Stimulated activated CD8-positive, alpha-beta memory T cell treated with anti-CD3 and anti-CD28 coated beads, Interleukin-12 subunit alpha, Interleukin-12 subunit beta, amount 100 ng/mL, for 1 hour (primary cell): ENCODE data around the gene LARP6.
"Not testable (repeated sequence)": the region's sequence is repeated elsewhere in the genome, so short reads cannot be mapped to it uniquely, and the experiment has no call there.

Experiments used
- DNase-seq: peaks from one replicate; pipeline ENCODE4 v3.0.0-alpha.2; 2020; ENCODE audit warnings: low read depth

LARP6 gene

DNA sequence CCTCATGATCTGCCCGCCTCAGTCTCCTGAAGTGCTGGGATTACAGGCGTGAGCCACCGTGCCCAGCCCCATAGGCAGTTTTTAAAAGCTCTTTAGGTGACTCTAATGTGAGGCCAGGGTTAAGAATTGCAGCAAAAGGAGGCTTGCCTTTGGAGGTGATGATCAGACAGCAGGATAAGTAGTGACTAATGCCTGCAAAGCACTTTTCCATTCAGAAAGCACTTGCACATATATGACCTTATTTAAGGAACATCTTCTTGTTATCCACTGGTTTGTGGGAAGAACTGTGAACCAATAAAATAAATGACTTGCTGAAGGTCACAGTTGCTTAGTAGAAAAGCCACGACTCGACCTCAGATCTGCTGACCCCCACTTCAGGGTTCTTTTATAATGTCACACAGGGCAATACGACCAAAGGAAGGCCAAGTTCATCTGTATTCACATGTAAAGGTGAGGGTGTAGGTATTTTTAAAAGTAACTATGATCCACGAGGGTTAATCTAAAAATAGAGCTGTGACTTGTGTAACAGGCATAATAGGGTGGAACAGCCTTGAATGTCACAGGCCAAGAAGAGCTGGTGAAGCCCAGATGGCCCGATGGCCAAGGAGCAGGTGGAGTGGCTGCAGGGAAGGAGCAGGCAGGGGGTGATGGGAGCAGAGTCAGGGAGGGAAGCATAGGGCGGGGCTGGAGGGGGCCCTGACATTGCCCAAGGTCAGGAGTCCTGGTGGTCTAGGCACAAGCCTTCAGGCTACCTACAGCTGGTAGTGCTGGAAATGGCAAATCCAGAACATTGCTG is 24.4 kb downstream of the LARP6 start:
- no peak for DNase-seq

DNA sequence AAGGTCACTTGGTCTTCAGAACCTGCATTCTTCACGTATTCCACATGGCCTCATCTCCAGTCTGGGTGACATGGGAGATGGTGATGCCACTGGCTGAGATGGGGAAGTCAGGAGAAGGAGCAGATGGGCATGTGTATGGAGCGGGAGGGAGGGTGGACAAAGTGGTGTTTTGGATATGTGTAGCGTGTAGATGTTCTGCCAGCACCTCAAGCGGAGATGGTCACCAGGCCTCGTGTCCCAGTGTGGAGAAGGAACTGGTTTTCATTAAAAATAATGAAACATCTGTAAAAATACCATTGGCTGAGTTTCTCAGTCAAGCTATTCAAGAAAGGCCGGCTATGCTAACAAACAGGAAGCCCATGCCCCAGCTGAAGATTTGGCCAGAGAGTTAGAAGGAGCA is 26.2 kb downstream of the LARP6 start:
- DNase-seq = no peak

DNA sequence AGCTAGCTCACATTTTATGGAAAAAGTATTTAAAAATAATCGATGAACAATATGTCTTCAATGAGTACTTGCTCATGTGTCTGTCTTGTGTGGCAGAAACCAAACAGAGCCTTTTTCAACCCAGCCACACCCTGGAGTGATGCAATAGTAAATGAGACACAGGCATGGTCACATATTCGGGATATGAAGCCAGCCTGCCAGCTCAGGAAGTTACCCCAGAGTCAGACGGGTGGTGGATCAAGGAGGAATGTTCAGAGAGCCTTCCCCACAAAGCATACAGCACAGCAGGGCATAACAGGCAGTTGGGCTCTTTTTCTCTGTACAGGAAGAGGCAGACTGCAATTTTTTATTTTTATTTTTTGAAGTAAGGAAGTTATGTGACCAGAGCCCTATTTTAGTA is 27.3 kb downstream of the LARP6 start:
- no peak for DNase-seq

DNA sequence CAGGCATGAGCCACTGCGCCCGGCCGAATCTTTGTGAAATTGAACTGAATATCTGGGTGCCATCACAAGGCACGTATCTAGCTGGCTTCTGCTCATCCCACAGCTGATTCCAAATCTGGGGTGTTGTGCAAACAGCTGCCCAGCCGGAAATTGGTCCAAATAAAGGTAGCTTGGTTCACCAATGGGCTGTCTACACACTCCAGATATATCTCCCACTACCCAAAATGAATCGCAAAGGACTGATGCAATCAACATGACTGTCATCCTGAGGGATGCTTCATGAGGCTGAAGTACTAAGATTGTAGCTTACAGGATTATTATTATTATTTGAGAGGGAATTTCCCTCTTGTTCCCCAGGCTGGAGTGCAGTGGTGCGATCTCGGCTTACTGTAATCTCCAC is 28.1 kb downstream of the LARP6 start:
- no peak for DNase-seq

DNA sequence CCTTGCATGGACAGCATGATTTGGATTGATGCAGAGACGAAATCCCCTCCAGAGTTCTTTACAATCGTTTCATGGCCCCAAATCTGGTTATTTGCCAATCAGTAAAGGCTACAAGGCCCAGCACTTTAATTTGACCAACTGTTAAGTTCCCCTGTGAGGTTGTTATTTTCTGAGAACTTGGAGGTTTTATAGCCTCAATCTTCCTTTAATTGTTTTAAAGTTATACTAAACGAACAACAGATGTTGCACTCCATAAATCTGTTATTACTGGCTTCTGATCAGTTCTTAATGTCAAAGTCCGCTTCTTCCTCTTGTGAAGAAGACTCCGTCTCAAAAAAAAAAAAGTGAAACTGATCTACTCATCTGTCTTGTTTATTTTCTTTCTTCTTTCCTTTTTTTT is 30.8 kb downstream of the LARP6 start:
- no peak for DNase-seq

DNA sequence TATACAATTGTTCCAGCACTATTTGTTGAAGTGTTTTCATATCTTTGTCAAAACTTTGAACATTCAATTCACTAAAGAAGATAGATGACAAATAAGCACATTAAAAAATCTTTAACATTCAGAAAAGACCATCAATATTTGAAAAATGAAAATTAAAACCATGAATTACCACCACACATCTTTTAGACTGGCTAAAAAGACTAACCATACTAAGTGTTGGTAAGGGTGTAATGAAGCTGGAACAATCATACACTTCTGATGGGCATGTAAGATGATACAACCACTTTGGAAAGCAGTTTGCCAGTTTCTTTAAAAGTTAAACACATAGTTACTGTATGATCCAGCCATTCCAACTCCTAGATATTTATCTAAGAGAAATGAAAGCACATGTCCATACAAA is 33.7 kb downstream of the LARP6 start:
- DNase-seq = no peak

DNA sequence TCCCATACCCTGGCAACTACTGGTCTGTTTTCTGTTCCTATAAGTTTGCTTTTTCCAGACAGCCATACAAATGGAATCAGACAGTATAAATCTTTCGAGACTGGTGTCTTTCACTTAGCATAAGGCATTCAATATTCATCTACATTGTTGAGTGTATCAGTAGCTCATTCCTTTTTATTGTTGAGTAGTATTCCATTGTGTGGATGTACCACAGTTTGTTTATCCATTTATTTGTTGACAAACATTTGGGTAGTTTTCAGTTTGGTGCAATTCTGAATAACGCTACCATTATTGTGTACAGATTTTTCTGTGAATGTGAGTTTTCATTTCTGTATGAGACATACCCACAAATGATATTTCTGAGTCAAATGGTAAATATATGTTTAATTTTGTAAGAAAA is 35.4 kb downstream of the LARP6 start:
- no peak for DNase-seq

DNA sequence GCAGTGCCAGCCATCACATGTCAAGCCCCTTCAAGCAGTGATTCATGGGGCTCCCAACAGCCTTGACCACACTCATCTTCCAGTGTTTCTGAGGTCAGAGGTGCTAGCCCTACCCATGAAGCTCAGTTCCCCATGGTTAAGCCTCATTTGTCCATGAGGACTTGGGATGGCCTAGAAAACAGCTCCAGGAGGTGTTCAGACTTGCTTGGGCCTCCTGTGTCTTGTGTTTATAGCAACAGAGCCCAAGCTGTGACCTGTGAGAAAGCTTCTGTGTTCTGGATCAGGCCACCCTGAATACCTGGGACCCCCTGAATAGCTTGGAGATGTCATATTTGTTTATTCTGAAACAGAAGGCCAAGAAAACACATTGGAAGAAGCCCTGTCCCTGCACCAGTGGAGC is 36.7 kb downstream of the LARP6 start:
- DNase-seq = no peak

DNA sequence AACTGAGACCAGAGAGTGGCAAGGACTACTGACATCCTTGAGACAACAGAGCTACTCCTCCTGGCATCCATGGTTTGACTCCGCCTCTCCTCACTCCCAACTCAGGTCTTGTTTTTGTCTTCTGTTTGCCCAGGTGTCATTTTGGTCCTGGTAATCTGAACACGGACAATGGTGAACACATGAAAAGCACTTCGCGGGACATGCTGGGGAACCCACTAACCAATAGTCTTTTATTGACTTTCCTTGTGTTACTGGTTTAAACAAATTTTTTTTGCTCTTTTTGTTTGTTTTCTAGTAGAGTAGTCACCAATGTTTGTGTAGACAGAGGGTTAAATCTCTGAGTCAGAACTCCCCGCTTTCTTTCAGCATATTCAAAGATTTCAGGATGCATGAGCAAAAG is 38.4 kb downstream of the LARP6 start:
- no peak for DNase-seq

DNA sequence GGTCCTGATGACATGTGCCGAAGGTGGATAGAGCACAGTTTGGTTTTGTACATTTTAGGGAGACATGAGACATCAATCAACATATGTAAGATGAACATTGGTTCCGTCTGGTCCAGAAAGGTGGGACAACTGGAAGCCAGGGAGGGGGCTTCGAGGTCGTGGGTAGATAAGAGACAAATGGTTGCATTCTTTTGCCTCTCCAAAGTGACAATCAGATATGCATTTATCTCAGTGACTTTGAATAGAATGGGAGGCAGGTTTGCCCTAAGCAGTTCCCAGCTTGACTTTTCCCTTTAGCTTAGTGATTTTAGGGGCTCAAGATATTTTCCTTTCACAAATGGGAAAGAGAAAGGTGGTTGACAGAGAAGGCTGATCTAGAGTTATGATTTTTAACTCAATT is 38.9 kb downstream of the LARP6 start:
- not testable (repeated sequence) for DNase-seq

DNA sequence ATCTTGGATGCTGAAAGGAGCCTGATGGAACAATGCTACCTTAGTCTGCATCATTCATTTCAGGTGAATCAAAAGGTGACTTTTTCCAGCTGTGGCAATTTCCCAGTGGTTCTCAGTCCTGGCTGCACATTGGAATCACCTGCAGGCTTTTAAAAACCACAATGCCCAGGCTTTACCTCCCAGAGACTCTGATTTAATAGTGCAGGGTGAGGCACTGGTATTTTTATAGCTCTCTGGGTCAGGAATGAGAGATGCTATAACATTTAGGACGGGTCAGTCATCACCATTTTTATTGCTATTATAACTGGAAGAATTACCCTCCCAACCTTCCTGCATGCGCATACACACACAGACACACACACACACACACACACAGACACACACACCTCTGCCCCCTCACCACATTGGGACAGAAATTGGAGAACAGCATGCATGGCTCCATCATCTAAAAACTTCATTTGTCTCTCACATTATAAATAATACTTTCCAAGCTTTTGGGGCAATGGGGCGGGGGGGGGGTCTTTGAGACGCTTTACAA is 41.1 kb downstream of the LARP6 start:
- DNase-seq = no peak

DNA sequence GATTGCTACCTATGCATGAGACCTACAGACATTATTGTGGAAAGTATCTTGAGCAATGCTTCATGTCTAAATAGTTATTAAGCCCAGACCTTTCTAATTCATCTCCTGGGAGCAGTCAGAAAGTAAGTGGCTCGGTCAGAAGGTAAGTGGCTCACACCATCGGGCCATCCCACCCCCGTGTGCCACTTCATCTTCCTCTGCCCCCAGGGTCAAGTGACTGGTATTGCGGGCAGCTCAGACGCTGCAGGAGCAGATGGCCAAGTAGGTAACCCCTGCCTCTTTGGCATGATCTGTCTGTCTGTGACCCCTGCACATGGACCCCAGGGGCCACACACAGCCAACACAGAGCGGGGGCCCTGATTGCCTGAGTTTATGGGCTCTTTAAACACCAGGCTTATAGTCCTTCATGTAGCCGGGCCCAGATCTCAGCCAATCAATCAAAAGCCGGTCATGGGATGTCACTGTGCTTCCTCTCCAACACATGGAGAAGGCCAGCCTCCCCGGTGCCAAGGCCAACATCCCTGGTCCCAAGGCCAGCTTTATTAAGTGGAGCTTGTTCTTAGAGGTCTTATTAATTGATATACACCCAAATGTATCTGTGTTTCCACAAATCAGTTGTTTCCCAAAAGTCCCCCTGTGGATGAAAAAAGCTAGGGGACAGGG is 42.9 kb downstream of the LARP6 start:
- DNase-seq = no peak

DNA sequence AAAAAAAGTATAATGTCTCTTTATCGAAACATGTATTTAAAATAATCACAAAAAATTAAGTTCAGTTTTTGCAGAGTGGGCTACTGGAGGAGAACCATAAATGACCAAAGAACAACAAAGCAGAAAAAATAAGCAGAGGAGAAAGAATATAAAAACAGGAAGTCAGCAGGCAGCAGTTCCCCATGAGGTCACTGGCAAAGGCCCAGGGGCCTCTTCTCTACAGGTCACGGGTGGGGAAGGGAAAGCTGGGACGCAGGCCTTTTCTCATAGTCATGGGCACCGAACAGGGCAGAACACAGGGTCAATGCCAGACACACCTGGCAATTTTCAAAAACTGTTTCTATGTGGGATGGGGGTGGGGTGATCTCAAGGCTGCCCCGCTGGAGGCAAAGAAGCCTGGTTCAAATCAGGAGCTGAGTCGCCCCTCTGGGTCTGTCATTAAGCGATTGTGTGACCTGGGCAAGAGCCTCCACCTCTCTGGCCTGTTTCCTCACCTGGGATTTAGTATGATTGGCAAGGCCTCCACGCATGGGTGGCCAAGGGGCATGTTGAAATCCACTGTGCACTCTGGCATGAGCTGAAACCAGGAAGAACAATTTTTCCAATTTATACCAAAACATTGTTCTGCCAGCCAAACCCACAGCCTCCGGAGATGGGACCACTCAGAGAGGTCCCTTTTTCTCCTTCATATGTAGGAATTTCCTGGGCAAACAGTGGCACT is 46.8 kb downstream of the LARP6 start:
- DNase-seq = no peak

DNA sequence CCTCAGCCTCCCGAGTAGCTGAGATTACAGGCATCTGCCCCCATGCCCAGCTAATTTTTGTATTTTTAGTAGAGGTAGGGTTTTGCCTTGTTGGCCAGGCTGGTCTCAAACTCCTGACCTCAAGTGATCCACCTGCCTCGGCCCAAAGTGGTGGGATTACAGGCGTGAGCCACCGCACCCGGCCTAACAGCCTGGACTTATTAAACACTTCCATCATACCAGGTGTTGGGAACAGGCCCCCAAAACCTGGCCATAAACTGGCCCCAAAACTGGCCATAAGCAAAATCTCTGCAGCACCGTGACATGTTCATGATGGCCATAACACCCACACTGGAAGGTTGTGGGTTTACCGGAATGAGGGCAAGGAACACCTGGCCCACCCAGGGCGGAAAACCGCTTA is 49.6 kb downstream of the LARP6 start:
- DNase-seq = not testable (repeated sequence)

DNA sequence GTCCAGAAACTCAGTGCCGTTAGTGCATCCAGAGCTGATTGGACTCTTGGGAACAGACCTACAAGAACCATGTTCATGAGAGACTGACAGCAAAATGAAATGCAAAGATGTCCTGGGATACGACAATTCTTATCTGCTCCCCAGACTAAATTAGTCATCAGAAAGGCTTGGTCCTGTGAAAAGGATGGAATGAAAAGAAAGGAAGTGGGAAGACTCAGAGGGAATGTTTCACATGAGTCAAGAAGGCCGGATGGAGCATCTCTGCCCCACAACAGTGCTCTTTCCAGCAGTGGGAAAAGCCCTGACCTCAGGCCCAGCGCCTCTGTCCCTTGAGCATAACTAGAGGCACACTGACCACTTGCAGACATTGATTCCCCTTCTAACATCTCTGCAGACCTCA is 51.3 kb downstream of the LARP6 start:
- no peak for DNase-seq

DNA sequence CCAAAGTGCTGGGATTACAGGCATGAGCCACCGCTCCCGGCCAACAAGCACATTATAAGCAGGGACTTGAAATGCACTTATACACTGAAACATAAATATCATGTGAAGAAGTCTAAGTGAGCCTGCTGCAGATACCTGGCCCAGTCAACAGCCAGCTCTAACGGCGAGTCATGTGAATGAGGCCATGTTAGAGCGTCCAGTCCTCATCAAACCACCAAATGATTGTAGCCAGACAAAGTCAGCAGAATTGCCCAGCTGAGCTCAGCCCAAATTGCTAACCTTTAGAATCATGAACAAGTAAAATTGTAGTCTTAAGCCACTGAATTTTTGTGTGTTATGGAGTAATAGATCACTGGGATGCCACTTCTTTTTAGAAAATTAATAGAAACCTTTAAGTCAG is 52.8 kb downstream of the LARP6 start:
- DNase-seq = no peak

DNA sequence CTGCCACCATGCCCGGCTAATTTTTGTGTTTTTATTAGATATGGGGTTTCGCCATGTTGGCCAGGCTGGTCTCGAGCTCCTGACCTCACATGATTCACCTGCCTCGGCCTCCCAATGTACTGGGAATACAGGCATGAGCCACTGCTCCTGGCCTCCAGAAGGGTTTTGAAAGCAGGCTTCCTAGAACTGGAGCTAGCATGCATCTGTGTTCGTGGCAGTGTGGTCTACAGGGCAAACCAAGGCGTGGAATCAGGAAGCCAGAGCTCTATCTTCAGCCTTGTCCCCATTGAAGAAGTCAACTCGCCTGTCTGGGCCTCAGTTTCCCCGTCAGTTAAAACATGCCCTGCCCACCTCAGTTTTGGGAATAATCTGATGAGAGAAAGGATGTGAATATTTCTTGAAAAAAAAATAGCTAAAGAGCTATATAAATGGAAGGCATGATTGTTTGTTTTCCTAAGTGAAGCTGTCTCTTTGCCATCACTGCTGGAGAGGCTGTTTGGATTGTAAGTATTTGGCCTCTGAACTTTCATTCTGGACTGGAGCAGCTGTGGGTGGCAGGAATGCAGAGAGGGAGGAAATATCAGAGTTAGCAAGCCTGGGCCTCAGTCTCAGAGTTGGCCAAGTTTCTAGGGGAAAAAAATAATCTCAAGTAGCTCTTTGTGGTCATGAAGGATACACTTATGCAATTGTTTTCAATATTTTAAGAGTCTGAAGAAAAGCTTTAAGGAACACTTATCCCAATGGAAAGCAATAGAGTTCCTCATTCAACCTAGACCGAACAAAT is 54.1 kb downstream of the LARP6 start:
- no peak for DNase-seq

DNA sequence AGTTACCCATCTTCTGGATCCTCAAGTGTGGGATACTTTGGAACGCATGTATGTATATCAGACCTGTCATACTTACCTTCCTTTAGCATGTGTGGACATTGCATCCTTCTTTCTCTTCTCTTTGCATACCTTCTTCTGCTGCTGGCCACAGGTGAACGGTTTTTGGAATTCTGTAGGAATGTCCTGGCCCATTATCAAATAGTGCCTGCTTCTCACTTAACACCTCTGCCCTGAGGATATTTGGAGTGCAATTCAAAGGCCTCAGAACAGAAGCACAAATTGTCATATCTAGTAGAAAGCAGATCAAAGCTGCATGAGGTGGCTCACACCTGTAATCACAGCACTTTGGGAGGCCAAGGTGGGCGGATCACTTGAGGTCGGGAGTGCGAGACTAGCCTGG is 56.5 kb downstream of the LARP6 start:
- DNase-seq = no peak

DNA sequence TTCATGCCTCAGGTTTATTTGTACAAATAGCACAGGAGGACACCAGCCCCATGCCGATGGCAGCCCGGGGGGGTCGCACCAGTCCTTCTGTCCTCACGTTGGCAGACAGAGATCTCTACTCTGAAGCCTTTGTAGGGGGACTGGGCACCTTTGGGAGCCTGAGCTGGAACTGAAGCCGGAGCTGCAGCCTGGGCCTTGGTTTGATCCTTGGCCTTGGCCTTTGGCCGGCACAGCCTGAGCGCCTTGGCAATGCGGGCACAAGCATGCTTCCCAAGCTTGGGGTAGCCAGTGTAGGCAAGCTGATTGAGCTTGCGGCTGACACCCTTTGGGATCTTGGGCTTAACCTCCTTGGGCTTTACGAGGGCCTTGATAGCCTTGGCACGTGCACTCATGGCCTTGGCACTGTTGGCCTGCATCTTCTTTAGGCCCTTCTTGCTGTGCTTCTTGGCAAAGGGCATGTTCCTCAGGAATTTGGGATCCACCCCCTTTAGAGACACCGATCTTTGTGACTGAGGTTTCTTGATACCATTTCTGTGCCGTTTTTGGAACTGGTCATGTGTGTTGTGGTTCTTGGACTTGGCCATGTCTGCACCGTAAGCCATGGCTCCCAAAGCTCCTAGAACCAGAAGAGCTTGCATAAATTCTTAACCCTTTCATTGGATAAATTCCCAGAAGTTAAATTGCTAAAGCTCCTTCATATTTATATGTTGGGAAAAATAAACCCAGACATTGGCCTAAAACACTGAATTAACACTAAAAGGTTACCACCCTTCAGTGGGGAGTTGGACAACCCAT is 57.2 kb downstream of the LARP6 start:
- DNase-seq = no peak

DNA sequence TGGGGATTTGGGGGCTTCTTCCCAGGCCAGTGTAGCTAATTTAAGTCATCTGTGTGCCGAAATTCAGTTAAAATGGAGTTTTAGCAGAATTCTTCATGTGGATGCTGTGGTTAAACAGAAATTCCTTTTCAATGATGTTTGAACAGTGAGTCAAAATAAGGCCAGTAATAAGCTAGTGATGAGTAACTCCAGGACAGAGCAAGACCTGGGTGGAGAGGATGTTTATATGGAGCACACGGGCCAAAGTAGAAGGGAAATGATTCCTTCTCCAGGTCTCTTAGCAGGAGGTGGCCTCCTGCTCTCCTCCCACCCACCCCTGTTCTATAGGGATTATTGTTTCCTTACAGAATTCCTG is 58.7 kb downstream of the LARP6 start:
- no peak for DNase-seq

DNA sequence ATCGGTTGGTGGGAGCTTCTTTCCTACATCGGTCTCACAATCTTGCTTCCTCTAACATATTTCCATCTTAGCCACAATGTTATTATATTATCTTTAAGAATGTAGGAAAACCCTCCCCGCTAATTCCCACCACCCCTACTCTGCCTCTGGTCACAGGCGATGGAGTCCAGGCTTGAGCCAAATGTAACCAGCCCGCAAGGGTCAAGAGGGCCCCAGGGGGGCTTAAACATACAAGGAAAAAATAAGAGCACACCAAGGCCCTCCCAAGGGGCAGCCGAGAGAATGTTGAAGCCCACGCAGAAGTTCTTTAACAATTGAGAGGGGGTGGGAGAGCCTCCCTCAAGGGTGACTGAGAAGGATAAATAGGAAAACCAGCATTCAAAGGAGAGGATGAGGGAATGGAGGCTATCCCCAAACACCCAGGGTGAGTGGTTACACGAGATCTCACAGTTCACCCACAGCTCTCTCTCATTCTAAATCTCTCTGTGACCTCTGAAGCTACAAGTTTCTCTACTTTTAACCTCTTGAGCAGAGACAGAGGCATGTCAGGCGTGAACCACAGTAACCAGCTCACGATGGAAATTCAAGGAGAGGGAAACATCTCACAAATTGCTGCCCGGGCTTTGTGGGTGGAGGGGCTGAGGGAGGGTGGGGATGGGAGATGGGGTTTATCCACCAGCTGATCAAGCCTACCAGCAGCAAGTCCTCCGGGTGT is 59.2 kb downstream of the LARP6 start:
- no peak for DNase-seq
